B cell (primary cell): Measurements from ENCODE around the gene MYO1B. TPM values are rescaled to one million over a fixed set of nuclear protein-coding genes. Genes with fewer than 3 reads are reported as not detected.

Experiments used
- ATAC-seq: fragments of 200-7000 bp; cut with Tn5 transposase; one replicate; pipeline ENCODE4 v1.10.0; 2021; ENCODE audit warnings: low read depth, mild to moderate bottlenecking, moderate number of reproducible peaks, moderate library complexity
- CTCF ChIA-PET: fragments of 350-600 bp; sonication (Branson Sonifier 250); formaldehyde crosslinking; loops from one replicate; lab custom pipeline; 2021; ENCODE audit warnings: antibody characterized with exemption, inconsistent platforms; lab: Charles Lee
- POLR2A ChIA-PET: fragments of 350-600 bp; sonication (Branson Sonifier 250); formaldehyde crosslinking; loops from one replicate; lab custom pipeline; 2021; ENCODE audit warnings: antibody characterized with exemption; lab: Charles Lee
- DNase-seq: peaks from one replicate; pipeline ENCODE4 v3.0.0; 2013
- H2AFZ ChIP-seq: 2 replicates; pipeline ENCODE4 v1.6.1; 2012; ENCODE audit warnings: mild to moderate bottlenecking, low read depth, low read length; ENCODE audit not compliant: insufficient read depth, poor library complexity, severe bottlenecking
- H3K27ac ChIP-seq, 2 donors: 1 replicate in 1 of 2; 2 replicates in 1 of 2; pipeline ENCODE4 v1.5.1; 2012 to 2013; ENCODE audit warnings: low read length in 2 of 2, mild to moderate bottlenecking in 2 of 2, moderate library complexity in 1 of 2
- H3K27me3 ChIP-seq, 4 experiments: fragments of 200-600 bp in 1 of 4; sonication (generic) in 1 of 4; replicated peaks in 1 of 4; 1 replicate in 2 of 4; 2 replicates in 2 of 4; pipeline versions ENCODE4 v1.6.1 to v1.7.0; 2013 to 2016; ENCODE audit warnings: low read length in 3 of 4, mild to moderate bottlenecking in 2 of 4, mixed read lengths in 1 of 4, moderate library complexity in 1 of 4; ENCODE audit not compliant: insufficient read depth in 4 of 4, control insufficient read depth in 3 of 4; ENCODE audit errors: control extremely low read depth in 1 of 4
- H3K36me3 ChIP-seq, 2 experiments: replicated peaks in 1 of 2; 1 replicate in 1 of 2; 2 replicates in 1 of 2; pipeline versions ENCODE4 v1.6.1 to v1.7.1; 2013; ENCODE audit warnings: low read length in 1 of 2; ENCODE audit not compliant: insufficient read depth in 2 of 2, control insufficient read depth in 1 of 2; ENCODE audit errors: control extremely low read depth in 1 of 2, extremely low read depth in 1 of 2
- H3K4me1 ChIP-seq, 2 donors: fragments of 200-600 bp in 1 of 2; sonication (generic) in 1 of 2; 1 replicate in 1 of 2; 2 replicates in 1 of 2; pipeline versions ENCODE4 v1.5.1 to v1.6.1; 2013 to 2017; ENCODE audit warnings: low read length in 2 of 2; ENCODE audit not compliant: control insufficient read depth in 2 of 2, insufficient read depth in 2 of 2
- H3K4me2 ChIP-seq: replicated peaks from 2 replicates; pipeline ENCODE3; 2012; ENCODE audit warnings: mild to moderate bottlenecking, low read depth, low read length; ENCODE audit not compliant: poor library complexity, severe bottlenecking
- H3K4me3 ChIP-seq, 5 experiments: fragments of 200-600 bp in 1 of 5; sonication (generic) in 1 of 5; 1 replicate in 3 of 5; 2 replicates in 2 of 5; pipeline versions ENCODE4 v1.5.1 to v1.7.0; 2011 to 2016; ENCODE audit warnings: low read length in 4 of 5, mild to moderate bottlenecking in 4 of 5, low read depth in 2 of 5, control low read depth in 1 of 5, moderate library complexity in 1 of 5; ENCODE audit not compliant: insufficient read depth in 1 of 5; ENCODE audit errors: control extremely low read depth in 1 of 5, extremely low read depth in 1 of 5
- H3K79me2 ChIP-seq: fragments of 200-600 bp; sonication (generic); one replicate; pipeline ENCODE4 v1.6.0; 2016; ENCODE audit warnings: low read length; ENCODE audit not compliant: control insufficient read depth, insufficient read depth
- H3K9ac ChIP-seq: fragments of 200-600 bp; sonication (generic); 2 replicates; pipeline ENCODE4 v1.6.1; 2017; ENCODE audit warnings: mild to moderate bottlenecking, low read length, moderate library complexity
- H3K9me3 ChIP-seq, 3 donors: one replicate each; pipeline versions ENCODE4 v1.6.1 to v1.7.1; 2013; ENCODE audit warnings: low read length in 2 of 3; ENCODE audit not compliant: control insufficient read depth in 2 of 3, insufficient read depth in 1 of 3; ENCODE audit errors: control extremely low read depth in 1 of 3
- H4K20me1 ChIP-seq: 2 replicates; pipeline ENCODE4 v1.6.0; 2012; ENCODE audit warnings: mild to moderate bottlenecking, low read length; ENCODE audit not compliant: insufficient read depth, control insufficient read depth, poor library complexity, severe bottlenecking
- H3K27ac Mint-ChIP-seq: one replicate; pipeline ENCODE4 v1.8.0; 2021; ENCODE audit warnings: mixed read lengths
- H3K27me3 Mint-ChIP-seq: one replicate; pipeline ENCODE4 v1.8.0; 2021; ENCODE audit warnings: mixed read lengths
- H3K4me1 Mint-ChIP-seq: one replicate; pipeline ENCODE4 v1.8.0; 2021; ENCODE audit warnings: mixed read lengths
- H3K4me3 Mint-ChIP-seq: one replicate; pipeline ENCODE4 v1.8.0; 2021; ENCODE audit warnings: mixed read lengths
- H3K9me3 Mint-ChIP-seq: one replicate; pipeline ENCODE4 v1.8.0; 2022; ENCODE audit warnings: mixed read lengths; ENCODE audit not compliant: insufficient read depth
- EZH2 ChIP-seq: IDR thresholded peaks from 2 replicates; pipeline ENCODE4 v1.6.1; 2012; ENCODE audit warnings: borderline replicate concordance, low read depth, mild to moderate bottlenecking, moderate library complexity, low read length; ENCODE audit not compliant: insufficient read depth, poor library complexity, severe bottlenecking
- WGBS: methylation state at CpG from one replicate; pipeline ENCODE4 v1.1.5; 2013; ENCODE audit warnings: missing lambda C conversion rate; ENCODE audit not compliant: insufficient coverage; 5-methylcytosine and 5-hydroxymethylcytosine counted together
- intact Hi-C: fragments of 100-400 bp; cut with micrococcal nuclease; formaldehyde crosslinking; loops from one replicate; pipeline ENCODE4 v1.10.0; 2022
- polyA plus RNA-seq: library from polyadenylated mRNA; depleted of rRNA; stranded (reverse); fragments of >200 nt; gene quantifications from 2 replicates; pipeline ENCODE4 v1.2.3, GENCODE V29; 2012
- total RNA-seq, 2 donors: library from RNA; stranded (reverse); fragments of 120-200 nt in 1 of 2; gene quantifications; 1 replicate in 1 of 2; 2 replicates in 1 of 2; pipeline versions ENCODE4 v1.2.3 to v1.2.4, GENCODE V29; 2013 to 2022
- TF ChIP-seq, protein P1 (sequence below): fragments of 200-600 bp; IDR thresholded peaks from one replicate; pipeline ENCODE4 v1.8.0; 2022; ENCODE audit warnings: antibody characterized with exemption, mild to moderate bottlenecking

Gene MYO1B
- total and polyA plus RNA-seq, 2 donors (not counting 1 experiment from before 2014, with no cell fraction given): 0.67 to 4.4 TPM

DNA sequence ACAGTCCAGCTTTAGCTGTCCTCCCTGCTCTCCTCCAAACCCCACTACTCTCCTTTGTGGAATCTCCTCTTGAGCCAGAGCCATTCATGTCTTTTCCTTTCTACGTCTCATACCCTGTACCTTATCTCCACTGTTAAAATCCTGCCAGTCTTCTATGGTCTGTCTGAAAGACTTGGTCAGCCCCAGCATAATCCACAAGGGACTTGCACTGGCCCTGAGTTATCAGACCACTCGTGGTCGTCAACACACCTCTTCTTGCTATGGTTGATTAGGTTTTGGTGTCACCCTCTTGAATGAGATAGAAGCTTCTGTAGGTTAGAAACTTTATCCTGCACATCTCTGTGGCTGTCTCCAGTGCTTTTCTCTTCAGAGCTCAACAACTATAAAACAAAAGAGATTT, 56.8 kb downstream of the MYO1B start:
- Mint-ChIP-seq H3K9me3 (no peaks in the 10 kb centered on the region), H3K4me3 (no peak overlapping the region), H3K27me3 (peaks cover 7% of the 10 kb centered on the region), H3K27ac (no peak overlapping the region), H3K4me1 (peaks cover 13% of the 10 kb centered on the region)
- Histone ChIP-seq H3K4me1 (peaks cover 4 to 8% of the 10 kb centered on the region in 2 donors), H3K27ac (no peak overlapping the region), H3K4me2 (no peak overlapping the region), H3K4me3 (no peak overlapping the region), H4K20me1 (no peaks in the 10 kb centered on the region), H3K9ac (no peak overlapping the region), H2AFZ (no peak overlapping the region), H3K79me2 (peaks cover 8% of the 10 kb centered on the region), H3K9me3 (no peaks in the 10 kb centered on the region), H3K36me3 (no peaks in the 10 kb centered on the region), H3K27me3 (no peaks in the 10 kb centered on the region)
- no peak for TF ChIP-seq EZH2
- 89% methylated on average over 1 of the region's 3 CpGs for WGBS
- ATAC-seq (no peak), DNase-seq (no peak)
- CTCF ChIA-PET: interaction anchor here (0.5 to 2.6 kb wide), 6 partner anchors 32 to 250 kb away, joined by 3 to 5 read pairs (median 3); no protein-coding TSS in a partner anchor
- intact Hi-C loops: loop anchor here (1.0 to 10.0 kb wide), 2 partner anchors 137 to 247 kb away; no protein-coding TSS in a partner anchor
- POLR2A ChIA-PET: no interaction called here

DNA sequence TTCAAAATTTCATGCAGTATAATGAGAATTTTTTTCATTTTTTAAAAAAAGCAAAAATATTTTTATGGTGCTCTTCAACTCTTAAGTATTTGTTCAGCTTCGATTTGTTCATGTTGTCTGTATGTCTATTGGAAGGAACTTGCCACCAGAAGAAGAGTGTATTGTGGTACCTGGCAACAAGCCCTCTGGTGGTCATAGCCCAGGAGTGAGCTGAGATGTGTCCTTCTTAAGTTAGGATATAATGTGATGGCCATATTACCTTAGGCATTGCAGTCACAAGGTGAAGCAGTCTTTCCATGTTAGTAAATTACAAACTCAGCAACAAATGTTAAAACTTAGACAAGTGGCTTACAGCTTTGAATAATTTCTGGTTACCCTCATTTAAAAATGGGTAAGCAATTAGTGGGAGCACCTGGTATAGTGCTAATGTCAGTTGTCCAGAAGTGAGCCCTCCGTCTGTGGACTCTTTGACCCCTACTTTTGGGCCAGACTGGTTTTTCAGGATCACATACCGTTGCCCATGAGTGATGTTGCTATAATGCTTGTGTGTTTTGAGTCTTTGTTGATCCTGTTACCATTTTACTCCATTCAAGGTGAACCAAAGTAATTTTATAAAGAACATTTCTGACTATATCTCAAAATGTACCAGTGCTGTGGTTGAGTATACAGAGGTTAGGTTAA, 57.4 kb downstream of the MYO1B start:
- Mint-ChIP-seq H3K9me3 (no peaks in the 10 kb centered on the region), H3K27me3 (peaks cover 7% of the 10 kb centered on the region), H3K27ac (no peak overlapping the region), H3K4me3 (no peak overlapping the region), H3K4me1 (peaks cover 10% of the 10 kb centered on the region)
- TF ChIP-seq, protein P1, sequence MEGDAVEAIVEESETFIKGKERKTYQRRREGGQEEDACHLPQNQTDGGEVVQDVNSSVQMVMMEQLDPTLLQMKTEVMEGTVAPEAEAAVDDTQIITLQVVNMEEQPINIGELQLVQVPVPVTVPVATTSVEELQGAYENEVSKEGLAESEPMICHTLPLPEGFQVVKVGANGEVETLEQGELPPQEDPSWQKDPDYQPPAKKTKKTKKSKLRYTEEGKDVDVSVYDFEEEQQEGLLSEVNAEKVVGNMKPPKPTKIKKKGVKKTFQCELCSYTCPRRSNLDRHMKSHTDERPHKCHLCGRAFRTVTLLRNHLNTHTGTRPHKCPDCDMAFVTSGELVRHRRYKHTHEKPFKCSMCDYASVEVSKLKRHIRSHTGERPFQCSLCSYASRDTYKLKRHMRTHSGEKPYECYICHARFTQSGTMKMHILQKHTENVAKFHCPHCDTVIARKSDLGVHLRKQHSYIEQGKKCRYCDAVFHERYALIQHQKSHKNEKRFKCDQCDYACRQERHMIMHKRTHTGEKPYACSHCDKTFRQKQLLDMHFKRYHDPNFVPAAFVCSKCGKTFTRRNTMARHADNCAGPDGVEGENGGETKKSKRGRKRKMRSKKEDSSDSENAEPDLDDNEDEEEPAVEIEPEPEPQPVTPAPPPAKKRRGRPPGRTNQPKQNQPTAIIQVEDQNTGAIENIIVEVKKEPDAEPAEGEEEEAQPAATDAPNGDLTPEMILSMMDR: peak; percentile 47
- TF ChIP-seq EZH2: no peak
- WGBS: no CpG with 5 or more reads among the region's 3 CpGs
- H3K4me1 ChIP-seq: peaks cover 4 to 8% of the 10 kb centered on the region in 2 donors
- no peak overlapping the region for H3K9ac ChIP-seq
- ATAC-seq: peak; percentile 53
- H3K79me2 ChIP-seq: peaks cover 8% of the 10 kb centered on the region
- no peaks in the 10 kb centered on the region for H3K36me3 ChIP-seq
- no peak overlapping the region for H3K4me3 ChIP-seq
- no peaks in the 10 kb centered on the region for H4K20me1 ChIP-seq
- peak; percentile 57 for DNase-seq
- POLR2A ChIA-PET: no interaction called here
- no peak overlapping the region for H3K27ac ChIP-seq
- CTCF ChIA-PET: interaction anchor here (0.6 to 2.6 kb wide), 7 partner anchors 33 to 250 kb away, joined by 3 to 13 read pairs (median 4); no protein-coding TSS in a partner anchor
- intact Hi-C loops: loop anchor here (1.0 to 10.0 kb wide), 2 partner anchors 137 to 248 kb away; no protein-coding TSS in a partner anchor
- no peak overlapping the region for H3K4me2 ChIP-seq
- H3K9me3 ChIP-seq: no peaks in the 10 kb centered on the region
- no peak overlapping the region for H2AFZ ChIP-seq
- no peaks in the 10 kb centered on the region for H3K27me3 ChIP-seq
